Nephron progenitor cell (in vitro differentiated cells): ENCODE results near the gene ARMC9.

Experiments
- DNase-seq: peaks from one replicate; pipeline ENCODE4 v3.0.0; 2021
- H3K27ac Mint-ChIP-seq: 2 replicates; pipeline ENCODE4 v1.8.0; 2021; ENCODE audit warnings: mild to moderate bottlenecking, moderate library complexity, mixed read lengths
- H3K27me3 Mint-ChIP-seq: 2 replicates; pipeline ENCODE4 v1.8.0; 2021; ENCODE audit warnings: mild to moderate bottlenecking, low read depth, mixed read lengths; ENCODE audit not compliant: poor library complexity
- H3K36me3 Mint-ChIP-seq: 2 replicates; pipeline ENCODE4 v1.8.0; 2021; ENCODE audit warnings: low read depth, mixed read lengths
- H3K4me1 Mint-ChIP-seq: 2 replicates; pipeline ENCODE4 v1.8.0; 2021; ENCODE audit warnings: mixed read lengths
- H3K4me3 Mint-ChIP-seq: 2 replicates; pipeline ENCODE4 v1.8.0; 2021; ENCODE audit warnings: mild to moderate bottlenecking, moderate library complexity, mixed read lengths
- H3K9me3 Mint-ChIP-seq: 2 replicates; pipeline ENCODE4 v1.8.0; 2021; ENCODE audit warnings: mild to moderate bottlenecking, moderate library complexity, mixed read lengths
- CTCF ChIP-seq: fragments of 200-600 bp; sonication (generic); IDR thresholded peaks from 2 replicates; pipeline ENCODE4 v1.5.0; 2021; ENCODE audit warnings: antibody characterized with exemption

The ARMC9 gene

GRCh38 chr2:231239751-231240150 lies 41.3 kb downstream of the ARMC9 start:
- Mint-ChIP-seq H3K36me3 (peaks cover 53% of the 10 kb centered on the region), H3K27ac (peak overlapping the region; percentile 61), H3K9me3 (no peaks in the 10 kb centered on the region), H3K27me3 (peaks cover 4% of the 10 kb centered on the region), H3K4me3 (no peak overlapping the region), H3K4me1 (peaks cover 11% of the 10 kb centered on the region)
- no peak for DNase-seq
- TF ChIP-seq CTCF = no peak

- H3K4me1 Mint-ChIP-seq = peaks cover 11% of the 10 kb centered on the region
- H3K27ac Mint-ChIP-seq = peak overlapping the region; percentile 78
- H3K4me3 Mint-ChIP-seq = no peak overlapping the region
- no peak for DNase-seq
- H3K27me3 Mint-ChIP-seq = peaks cover 4% of the 10 kb centered on the region
- H3K9me3 Mint-ChIP-seq = no peaks in the 10 kb centered on the region
- TF ChIP-seq CTCF = no peak
- peaks cover 66% of the 10 kb centered on the region for H3K36me3 Mint-ChIP-seq
These were observed 43.5 kb downstream of the ARMC9 start for GRCh38 chr2:231241755-231242507.

GRCh38 chr2:231243866-231244265 lies 45.4 kb downstream of the ARMC9 start:
- Mint-ChIP-seq H3K4me3 (no peak overlapping the region), H3K27me3 (peaks cover 4% of the 10 kb centered on the region), H3K36me3 (peaks cover 69% of the 10 kb centered on the region), H3K27ac (peak overlapping the region; percentile 9), H3K9me3 (no peaks in the 10 kb centered on the region), H3K4me1 (peaks cover 16% of the 10 kb centered on the region)
- no peak for DNase-seq
- no peak for TF ChIP-seq CTCF

- no peak for TF ChIP-seq CTCF
- Mint-ChIP-seq H3K9me3 (no peaks in the 10 kb centered on the region), H3K4me3 (no peak overlapping the region), H3K27ac (peak overlapping the region; percentile 81), H3K4me1 (peaks cover 16% of the 10 kb centered on the region), H3K27me3 (peaks cover 4% of the 10 kb centered on the region), H3K36me3 (peaks cover 69% of the 10 kb centered on the region)
- DNase-seq = no peak
These were observed 46.2 kb downstream of the ARMC9 start for GRCh38 chr2:231244382-231245248.

- Mint-ChIP-seq H3K4me1 (peaks cover 16% of the 10 kb centered on the region), H3K27me3 (peaks cover 4% of the 10 kb centered on the region), H3K4me3 (no peak overlapping the region), H3K27ac (peak overlapping the region; percentile 81), H3K36me3 (peaks cover 64% of the 10 kb centered on the region), H3K9me3 (no peaks in the 10 kb centered on the region)
- no peak for TF ChIP-seq CTCF
- DNase-seq = no peak
These were observed 47.0 kb downstream of the ARMC9 start for GRCh38 chr2:231245249-231246094.
